ENCODE measurements around the gene PEAK3.
"Not testable (repeated sequence)": the region's sequence is repeated elsewhere in the genome, so short reads cannot be mapped to it uniquely, and the experiment has no call there.

GRCh38 chr19:2281265-2282061 is 512 bp downstream of the PEAK3 start:
- not testable (repeated sequence) for TF ChIP-seq CTCF, POLR2A (IDR thresholded peaks at IDR 0.05)

All from thyroid gland (tissue), 4 donors.